ENCODE data around the gene LY6G6C.
A peak's percentile ranks its signal among the peaks of the same experiment; 100 is the strongest.

Gene LY6G6C

GRCh38 chr6:31752739-31753319 lies 31.3 kb upstream of the LY6G6C start:
- Mint-ChIP-seq H3K4me3 (no peak overlapping the region), H3K27me3 (no peaks in the 10 kb centered on the region), H3K27ac (no peak overlapping the region), H3K9me3 (no peaks in the 10 kb centered on the region), H3K4me1 (peaks cover under 1% of the 10 kb centered on the region)
- DNase-seq (no peak), ATAC-seq (no peak)

- ATAC-seq (no peak), DNase-seq (no peak)
- Mint-ChIP-seq H3K9me3 (no peaks in the 10 kb centered on the region), H3K4me3 (no peak overlapping the region), H3K27ac (no peak overlapping the region), H3K27me3 (no peaks in the 10 kb centered on the region), H3K4me1 (no peaks in the 10 kb centered on the region)
These were observed 29.0 kb upstream of the LY6G6C start for GRCh38 chr6:31750411-31751022.

- Mint-ChIP-seq H3K9me3 (no peaks in the 10 kb centered on the region), H3K4me3 (no peak overlapping the region), H3K27ac (no peak overlapping the region), H3K4me1 (no peaks in the 10 kb centered on the region), H3K27me3 (no peaks in the 10 kb centered on the region)
- no peak for ATAC-seq
- DNase-seq, result no peak
These were observed 27.9 kb upstream of the LY6G6C start for GRCh38 chr6:31749301-31750036.

GRCh38 chr6:31744422-31744821 lies 22.9 kb upstream of the LY6G6C start:
- no peak for ATAC-seq

GRCh38 chr6:31742894-31743293 lies 21.3 kb upstream of the LY6G6C start:
- Mint-ChIP-seq H3K27ac (no peak overlapping the region), H3K4me1 (peaks cover 38% of the 10 kb centered on the region), H3K9me3 (no peaks in the 10 kb centered on the region), H3K27me3 (no peaks in the 10 kb centered on the region), H3K4me3 (no peak overlapping the region)
- ATAC-seq, result no peak
- no peak for DNase-seq

More at GRCh38 chr6:31744422-31744821, 22.9 kb upstream of the LY6G6C start:
- no peak overlapping the region for H3K4me3 Mint-ChIP-seq
- H3K27ac Mint-ChIP-seq, result no peak overlapping the region
- H3K9me3 Mint-ChIP-seq, result no peaks in the 10 kb centered on the region
- no peak for DNase-seq
- H3K4me1 Mint-ChIP-seq, result peaks cover 23% of the 10 kb centered on the region
- H3K27me3 Mint-ChIP-seq, result no peaks in the 10 kb centered on the region

- H3K27me3 Mint-ChIP-seq, result no peaks in the 10 kb centered on the region
- no peaks in the 10 kb centered on the region for H3K9me3 Mint-ChIP-seq
- DNase-seq (no peak), ATAC-seq (no peak)
- H3K27ac Mint-ChIP-seq, result no peak overlapping the region
- H3K4me1 Mint-ChIP-seq, result peaks cover 49% of the 10 kb centered on the region
- H3K4me3 Mint-ChIP-seq, result peak overlapping the region; percentile 52 to 97
These were observed 20.3 kb upstream of the LY6G6C start for GRCh38 chr6:31741815-31742214.

GRCh38 chr6:31740397-31741223 lies 19.1 kb upstream of the LY6G6C start:
- Mint-ChIP-seq H3K9me3 (no peaks in the 10 kb centered on the region), H3K27ac (peak overlapping the region; percentile 92 to 94), H3K27me3 (no peaks in the 10 kb centered on the region), H3K4me3 (peak overlapping the region; percentile 92 to 97), H3K4me1 (peaks cover 52% of the 10 kb centered on the region)
- ATAC-seq, result no peak
- no peak for DNase-seq

- peak within 1 kb of the TSS; percentile 95 to 97 for H3K4me3 Mint-ChIP-seq
- ATAC-seq, result peak; percentile 85
- peak; percentile 94 to 97 for DNase-seq
- no peaks in the 10 kb centered on the region for H3K9me3 Mint-ChIP-seq
- H3K4me1 Mint-ChIP-seq, result peaks cover 52% of the 10 kb centered on the region
- peak within 1 kb of the TSS; percentile 92 to 94 for H3K27ac Mint-ChIP-seq
- H3K27me3 Mint-ChIP-seq, result no peaks in the 10 kb centered on the region
These were observed 18.3 kb upstream of the LY6G6C start, which contains the start of gene MSH5 for GRCh38 chr6:31739639-31740396. Gene MSH5 (plus strand): TSS chr6:31740005. CDS start chr6:31740467, 462 bp downstream.

- Mint-ChIP-seq H3K4me3 (peak overlapping the region; percentile 95 to 97), H3K27ac (peak overlapping the region; percentile 76 to 94)
- peak; percentile 32 for ATAC-seq
These were observed 16.7 kb upstream of the LY6G6C start for GRCh38 chr6:31737991-31738979.

GRCh38 chr6:31737315-31737990 lies 15.9 kb upstream of the LY6G6C start:
- ATAC-seq (no peak), DNase-seq (no peak)
- H3K4me3 Mint-ChIP-seq, result peak overlapping the region; percentile 95 to 97
- no peaks in the 10 kb centered on the region for H3K27me3 Mint-ChIP-seq
- H3K9me3 Mint-ChIP-seq, result no peaks in the 10 kb centered on the region
- peaks cover 70% of the 10 kb centered on the region for H3K4me1 Mint-ChIP-seq
- H3K27ac Mint-ChIP-seq, result peak overlapping the region; percentile 36 to 94

More at GRCh38 chr6:31737991-31738979, 16.7 kb upstream of the LY6G6C start:
- Mint-ChIP-seq H3K9me3 (no peaks in the 10 kb centered on the region), H3K27me3 (no peaks in the 10 kb centered on the region), H3K4me1 (peaks cover 66% of the 10 kb centered on the region)
- DNase-seq, result peak; percentile 47 to 71

GRCh38 chr6:31736768-31737314 lies 15.3 kb upstream of the LY6G6C start:
- ATAC-seq (no peak), DNase-seq (no peak)
- Mint-ChIP-seq H3K9me3 (no peaks in the 10 kb centered on the region), H3K4me1 (peaks cover 74% of the 10 kb centered on the region), H3K27ac (peak overlapping the region; percentile 94), H3K4me3 (peak overlapping the region; percentile 95 to 97), H3K27me3 (no peaks in the 10 kb centered on the region)

GRCh38 chr6:31736021-31736767 lies 14.6 kb upstream of the LY6G6C start, which contains the start of gene CLIC1:
Gene CLIC1 (minus strand): TSS chr6:31736530. CDS start chr6:31736300, 230 bp downstream.
- peak within 1 kb of the TSS; percentile 94 for H3K27ac Mint-ChIP-seq
- peak; percentile 76 for ATAC-seq
- H3K27me3 Mint-ChIP-seq, result no peaks in the 10 kb centered on the region
- peak; percentile 66 to 90 for DNase-seq
- peak within 1 kb of the TSS; percentile 95 to 97 for H3K4me3 Mint-ChIP-seq
- peaks cover 70% of the 10 kb centered on the region for H3K4me1 Mint-ChIP-seq
- no peaks in the 10 kb centered on the region for H3K9me3 Mint-ChIP-seq
